GM21528 (cell line): ENCODE measurements around the gene CEP192.
"Not testable (repeated sequence)": the region's sequence is repeated elsewhere in the genome, so short reads cannot be mapped to it uniquely, and the experiment has no call there.

Experiments
- ATAC-seq: cut with Tn5 transposase; IDR thresholded peaks from one replicate; pipeline ENCODE4 v1.9.1; 2021; ENCODE audit warnings: mild to moderate bottlenecking, moderate library complexity; ENCODE audit not compliant: unreplicated experiment, low FRiP score

Gene CEP192

DNA sequence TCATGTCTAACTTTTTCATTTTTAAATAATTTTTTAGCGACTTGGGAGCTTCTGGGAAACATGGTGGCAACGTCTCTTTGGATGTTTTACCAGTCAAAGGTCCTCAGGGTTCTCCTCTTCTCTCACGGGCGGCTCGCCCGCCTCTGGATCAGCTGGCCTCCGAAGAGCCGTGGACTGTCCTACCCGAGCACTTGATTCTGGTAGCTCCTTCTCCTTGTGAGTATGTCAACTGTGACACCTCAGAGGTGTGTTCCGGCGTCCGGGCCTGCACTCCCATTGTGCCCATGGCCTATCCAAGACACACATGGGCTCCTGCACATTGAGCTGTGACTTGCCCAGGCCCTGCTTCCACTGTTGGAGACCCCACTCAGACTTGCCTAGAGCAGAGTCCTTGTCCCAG, 104.3 kb downstream of the CEP192 start:
- no peak for ATAC-seq

DNA sequence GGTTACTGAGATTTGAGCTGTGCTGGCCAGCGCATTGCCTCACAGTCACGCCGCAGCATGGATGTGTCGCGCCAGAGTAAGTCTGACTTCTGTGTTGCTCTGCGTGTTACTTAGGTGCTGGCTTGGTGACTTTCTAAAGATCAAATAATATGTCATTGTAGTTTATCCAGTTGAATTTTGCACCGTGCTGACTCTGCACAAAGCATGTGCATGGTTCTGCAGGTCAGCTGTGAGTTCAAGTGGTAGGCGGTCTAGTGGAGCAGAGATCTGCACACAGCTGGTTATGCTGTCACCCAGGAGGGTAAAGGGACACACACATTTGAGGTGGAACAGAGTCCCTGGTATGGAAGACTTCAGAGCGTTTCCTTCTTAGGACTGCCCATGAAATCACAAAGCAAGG, 105.1 kb downstream of the CEP192 start:
- no peak for ATAC-seq

DNA sequence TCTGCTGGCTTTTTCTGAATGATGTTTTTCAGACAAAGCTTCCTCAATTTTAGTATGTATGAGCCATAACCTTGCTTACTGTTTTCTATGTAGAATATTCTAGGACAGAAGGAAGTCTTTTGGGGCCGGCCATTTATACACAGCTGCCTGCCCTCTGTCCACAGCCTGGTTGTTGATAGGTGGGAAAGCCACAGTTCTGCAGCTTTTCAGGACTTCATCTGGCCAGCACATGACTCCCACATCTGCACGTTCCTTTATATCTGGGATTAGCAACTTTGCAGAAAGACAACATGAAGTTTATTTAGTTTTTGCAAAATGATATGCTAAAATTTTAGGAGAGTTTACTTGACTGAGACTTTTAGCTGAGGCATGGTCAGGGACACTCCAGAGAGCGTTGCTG, 105.6 kb downstream of the CEP192 start:
- ATAC-seq: no peak

DNA sequence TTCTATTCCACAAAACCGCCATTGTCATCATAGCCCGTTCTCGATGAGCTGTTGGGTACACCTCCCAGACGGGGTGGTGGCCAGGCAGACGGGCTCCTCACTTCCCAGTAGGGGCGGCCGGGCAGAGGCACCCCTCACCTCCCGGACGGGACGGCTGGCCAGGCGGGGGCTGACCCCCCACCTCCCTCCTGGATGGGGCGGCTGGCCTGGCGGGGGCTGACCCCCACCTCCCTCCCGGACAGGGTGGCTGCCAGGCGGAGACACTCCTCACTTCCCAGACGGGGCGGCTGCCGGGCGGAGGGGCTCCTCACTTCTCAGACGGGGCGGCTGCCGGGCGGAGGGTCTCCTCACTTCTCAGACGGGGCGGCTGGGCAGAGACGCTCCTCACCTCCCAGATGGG, 106.9 kb downstream of the CEP192 start:
- not testable (repeated sequence) for ATAC-seq

DNA sequence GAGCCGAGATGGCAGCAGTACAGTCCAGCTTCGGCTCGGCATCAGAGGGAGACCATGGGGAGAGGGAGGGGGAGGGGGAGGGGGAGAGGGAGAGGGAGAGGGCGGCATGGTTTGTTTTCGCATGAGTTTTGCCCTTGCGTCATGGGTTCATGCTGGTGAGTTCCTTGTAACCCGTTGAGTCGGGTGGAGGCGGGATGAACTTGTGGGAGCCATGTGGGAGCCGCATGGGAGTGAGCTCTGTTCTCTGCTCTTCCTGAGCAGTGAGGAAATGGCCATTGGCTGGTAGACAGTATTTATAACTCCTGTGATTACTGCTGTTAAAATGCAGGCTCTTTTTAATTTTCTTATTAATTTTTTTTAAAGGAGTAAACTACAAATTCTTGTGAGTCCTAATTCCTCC, 108.0 kb downstream of the CEP192 start:
- no peak for ATAC-seq

DNA sequence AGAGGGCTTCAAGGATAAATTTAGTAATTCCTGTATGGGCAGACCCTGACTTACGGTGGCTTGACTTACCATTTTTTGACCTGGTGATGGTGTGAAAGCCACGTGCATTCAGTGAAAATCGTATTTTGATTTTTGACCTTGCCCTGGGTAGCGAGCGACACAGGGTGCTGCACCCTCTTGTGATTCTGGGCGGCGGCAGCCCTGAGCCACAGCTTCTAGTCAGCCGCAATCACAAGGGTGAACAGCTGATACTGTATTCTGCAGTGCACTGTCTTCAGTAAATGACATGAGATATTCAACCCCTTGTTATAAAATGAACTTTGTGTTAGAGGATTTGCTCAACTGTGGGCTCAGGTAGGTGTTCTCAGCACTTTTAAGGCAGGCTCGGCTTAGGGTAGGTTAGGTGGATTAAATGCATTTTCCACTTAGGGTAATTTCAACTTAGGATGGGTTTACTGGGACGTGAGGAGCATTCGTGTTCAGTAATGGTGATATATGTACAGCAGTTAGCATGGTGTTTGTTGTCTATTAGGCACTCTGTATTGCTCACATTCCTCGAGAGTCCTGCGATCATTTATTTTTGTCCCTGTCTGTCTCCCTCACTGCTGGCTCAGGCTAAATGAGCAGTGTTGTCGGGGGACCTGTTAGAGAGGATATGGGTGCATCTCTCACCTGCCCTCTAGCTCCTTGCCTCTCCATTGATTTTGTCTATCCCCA, 109.9 kb downstream of the CEP192 start:
- no peak for ATAC-seq

DNA sequence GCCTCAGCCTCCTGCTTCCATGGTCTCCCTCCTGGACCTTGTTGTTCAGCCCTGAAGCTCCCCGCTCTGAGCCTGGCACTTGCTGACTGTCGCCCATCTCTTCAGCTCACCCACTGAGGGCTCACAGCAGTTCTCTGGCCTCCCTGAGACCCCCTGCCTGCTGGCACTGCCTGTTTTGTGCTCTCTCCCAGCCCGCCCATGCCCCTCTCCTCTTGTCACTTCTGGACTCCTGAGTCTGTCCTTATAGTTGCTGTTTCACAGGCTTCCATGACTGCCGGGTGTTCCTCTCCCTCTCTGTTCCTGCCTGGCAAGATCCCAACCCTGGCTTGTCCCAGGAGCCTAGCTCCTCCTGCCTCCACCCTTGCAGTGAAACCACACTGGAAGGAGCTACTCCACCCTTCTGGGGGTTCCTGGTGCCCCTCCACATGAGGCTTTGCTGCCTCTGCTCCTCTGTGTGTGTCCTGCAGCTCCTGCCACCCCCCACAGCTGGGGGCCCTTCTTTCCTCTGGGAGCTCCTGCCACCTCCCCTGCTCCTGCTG, 110.6 kb downstream of the CEP192 start:
- ATAC-seq: no peak

DNA sequence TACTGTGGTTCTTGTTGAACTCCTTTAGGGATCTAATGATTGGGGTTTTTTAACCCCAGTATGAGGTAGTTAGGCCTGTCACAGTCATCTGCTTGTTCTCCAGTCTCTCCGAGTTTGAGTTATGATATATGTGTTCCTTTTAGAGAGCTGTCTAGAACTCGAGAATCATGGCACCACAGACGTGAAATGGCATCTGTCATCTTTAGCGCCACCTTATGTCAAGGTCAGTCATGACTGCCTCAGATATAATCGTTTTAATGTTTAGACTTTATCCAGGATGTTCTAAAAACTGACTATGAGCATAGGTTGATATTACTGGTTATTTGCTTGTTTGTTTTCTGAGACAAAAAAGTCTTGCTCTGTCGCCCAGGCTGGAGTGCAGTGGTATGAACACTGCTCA, 112.2 kb downstream of the CEP192 start:
- ATAC-seq: no peak

DNA sequence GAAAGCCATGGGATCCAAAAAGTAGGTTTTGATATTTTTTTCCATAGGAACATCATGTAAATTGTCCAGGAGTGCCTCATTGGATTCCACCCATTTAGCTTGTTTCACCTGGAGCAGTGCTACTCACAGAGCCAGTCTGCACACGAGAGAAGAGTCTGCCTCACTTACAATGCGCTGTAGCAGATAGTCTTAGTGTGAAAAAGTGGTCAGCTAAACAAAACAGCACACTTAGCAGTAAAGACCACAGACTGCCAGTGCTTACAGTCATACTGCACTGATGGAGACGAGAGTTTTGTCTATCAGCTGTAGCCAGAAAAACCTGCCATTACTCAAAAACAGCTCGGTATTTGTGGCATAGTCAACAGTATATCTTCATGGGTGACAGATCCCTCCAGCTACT, 113.9 kb downstream of the CEP192 start:
- no peak for ATAC-seq

DNA sequence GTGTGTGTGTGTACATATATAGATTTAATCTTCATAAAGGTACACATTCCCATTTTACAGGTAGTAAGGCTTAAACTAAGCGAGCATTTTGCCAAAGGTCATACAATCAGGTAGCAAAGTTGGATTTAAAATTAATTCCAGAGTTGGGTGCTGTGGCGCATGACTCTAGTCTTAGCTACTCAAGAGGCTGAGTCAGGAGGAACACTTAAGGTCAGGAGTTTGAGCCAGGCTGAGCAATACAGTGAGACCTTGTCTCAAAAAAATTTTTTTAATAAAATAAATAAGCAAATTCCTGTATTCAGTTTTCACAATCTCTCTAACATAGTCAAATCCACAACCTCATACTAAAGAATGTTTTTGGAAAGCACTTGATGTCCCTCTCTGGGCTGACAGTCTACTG, 115.9 kb downstream of the CEP192 start:
- ATAC-seq: no peak

DNA sequence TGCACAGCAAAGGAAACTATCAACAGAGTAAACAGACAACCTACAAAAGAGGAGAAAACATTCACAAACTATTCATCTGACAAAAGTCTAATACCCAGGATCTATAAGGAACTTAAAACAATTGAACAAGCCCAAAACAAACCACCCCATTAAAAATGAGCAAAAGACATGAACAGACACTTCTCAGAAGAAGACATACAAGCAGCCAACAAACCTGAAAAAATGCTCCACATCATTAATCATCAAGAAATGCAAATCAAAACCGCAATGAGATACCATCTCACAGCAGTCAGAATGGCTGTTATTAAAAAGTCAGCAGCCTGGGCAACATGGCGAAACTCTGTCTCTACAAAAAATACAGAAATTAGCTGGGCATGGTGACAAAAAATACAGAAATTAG, 117.2 kb downstream of the CEP192 start:
- no peak for ATAC-seq

DNA sequence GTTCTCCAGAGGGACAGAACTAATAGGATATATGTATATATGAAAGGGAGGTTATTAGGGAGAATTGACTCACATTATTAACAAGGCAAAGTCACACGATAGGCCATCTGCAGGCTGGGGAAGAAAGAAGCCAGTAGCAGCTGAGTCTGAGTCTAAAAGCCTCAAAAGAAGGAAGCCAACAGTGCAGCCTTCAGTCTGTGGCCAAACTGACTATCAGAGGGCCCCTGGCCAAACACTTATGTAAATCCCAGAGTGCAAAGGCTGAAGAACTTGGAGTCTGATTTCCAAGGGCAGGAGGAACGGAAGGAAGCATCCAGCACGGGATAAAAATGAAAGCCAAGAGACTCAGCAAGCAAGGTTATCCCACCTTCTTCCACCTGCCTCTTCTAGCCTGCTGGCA, 119.4 kb downstream of the CEP192 start:
- ATAC-seq: no peak

DNA sequence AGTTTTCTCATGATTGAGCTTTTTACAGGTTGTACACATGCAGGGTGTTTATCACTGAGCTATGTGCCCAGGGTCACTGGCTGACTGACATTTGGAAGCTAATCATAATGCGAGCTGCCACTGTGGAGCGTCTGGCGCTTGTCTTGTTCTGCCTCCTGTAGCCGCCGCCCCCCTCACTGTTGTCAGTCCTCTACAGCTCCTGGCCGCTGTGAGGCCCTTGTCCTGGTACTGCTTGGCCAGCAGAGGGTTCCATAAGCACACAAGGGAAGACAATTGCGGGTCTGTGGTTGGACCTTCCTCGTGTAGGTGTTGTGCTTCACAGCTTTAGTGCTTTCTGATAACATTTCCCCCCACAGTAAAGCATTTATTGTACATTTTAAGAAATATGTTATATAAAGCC, 121.8 kb downstream of the CEP192 start:
- no peak for ATAC-seq

DNA sequence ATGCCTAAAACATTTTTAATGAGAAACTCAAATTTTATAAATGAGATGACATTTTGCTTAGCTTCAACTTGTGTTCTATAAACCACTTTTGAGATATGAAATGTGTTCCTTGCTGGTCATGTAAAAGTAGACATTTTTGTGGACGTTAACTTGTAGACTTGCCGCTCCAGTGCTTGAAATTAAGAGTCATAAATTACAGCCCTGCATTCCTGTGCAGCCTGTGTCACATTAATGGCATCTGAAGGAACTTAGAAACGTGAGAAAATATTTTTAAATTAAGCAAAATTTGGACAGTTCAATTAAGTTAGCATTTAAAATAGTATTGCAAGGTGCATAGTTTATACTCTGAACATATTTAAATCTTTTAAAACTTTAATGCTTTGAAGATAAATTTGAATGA, 129.1 kb downstream of the CEP192 start:
- no peak for ATAC-seq

DNA sequence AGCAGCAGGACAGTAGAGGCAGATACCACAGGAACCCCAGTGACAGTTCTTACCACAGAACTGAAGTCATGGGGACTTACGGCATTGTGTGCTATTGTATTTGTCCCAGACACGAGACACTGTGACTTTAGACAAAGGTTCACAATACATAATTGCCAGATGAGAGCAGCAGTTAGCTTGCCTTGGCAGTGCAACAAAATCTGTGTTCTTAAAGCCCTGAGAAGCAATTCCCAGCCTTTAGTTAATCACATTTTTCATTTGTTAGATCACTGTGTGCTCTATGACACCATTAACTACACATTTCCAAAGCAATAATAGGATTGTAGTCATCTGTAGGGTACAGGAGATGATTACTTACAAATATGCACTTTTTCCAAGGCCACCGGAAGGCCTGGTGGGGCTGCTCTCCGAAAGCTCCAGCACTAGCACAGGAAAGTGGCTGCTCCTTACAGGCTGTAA, 129.8 kb downstream of the CEP192 start:
- no peak for ATAC-seq

DNA sequence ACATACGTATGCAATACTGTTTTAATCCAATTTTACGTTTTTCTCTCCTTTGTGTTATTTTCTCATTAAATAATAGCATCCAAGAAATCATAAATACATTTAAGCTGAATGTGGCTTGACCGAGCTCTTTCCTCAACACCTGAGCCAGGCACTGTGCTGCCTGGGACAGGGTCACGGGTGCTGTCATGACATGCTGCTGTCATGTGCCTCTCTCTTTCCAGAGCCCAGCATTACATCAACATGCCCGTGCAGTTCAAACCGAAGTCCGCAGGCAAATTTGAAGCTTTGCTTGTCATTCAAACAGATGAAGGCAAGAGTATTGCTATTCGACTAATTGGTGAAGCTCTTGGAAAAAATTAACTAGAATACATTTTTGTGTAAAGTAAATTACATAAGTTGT, 133.2 kb downstream of the CEP192 start:
- ATAC-seq: no peak

DNA sequence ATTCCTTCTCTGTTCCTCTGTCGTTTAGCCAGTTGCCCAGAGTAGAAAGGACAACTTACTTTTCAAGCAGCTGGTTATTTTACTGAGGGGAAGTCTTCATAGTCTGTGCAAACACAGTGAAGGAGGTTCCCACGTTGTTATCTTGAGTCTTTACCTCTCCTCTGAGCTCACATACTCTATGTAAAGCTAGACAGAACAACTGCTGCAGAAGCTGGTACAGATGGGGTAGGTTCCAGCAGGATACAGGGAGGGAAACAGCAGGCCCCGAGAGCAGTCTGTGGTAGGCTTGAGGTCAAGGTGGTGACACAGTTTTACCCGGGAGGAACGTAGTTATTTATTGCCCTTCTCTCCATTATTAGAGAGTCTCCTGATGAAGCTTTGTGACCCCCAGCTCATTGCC, 134.0 kb downstream of the CEP192 start:
- no peak for ATAC-seq

DNA sequence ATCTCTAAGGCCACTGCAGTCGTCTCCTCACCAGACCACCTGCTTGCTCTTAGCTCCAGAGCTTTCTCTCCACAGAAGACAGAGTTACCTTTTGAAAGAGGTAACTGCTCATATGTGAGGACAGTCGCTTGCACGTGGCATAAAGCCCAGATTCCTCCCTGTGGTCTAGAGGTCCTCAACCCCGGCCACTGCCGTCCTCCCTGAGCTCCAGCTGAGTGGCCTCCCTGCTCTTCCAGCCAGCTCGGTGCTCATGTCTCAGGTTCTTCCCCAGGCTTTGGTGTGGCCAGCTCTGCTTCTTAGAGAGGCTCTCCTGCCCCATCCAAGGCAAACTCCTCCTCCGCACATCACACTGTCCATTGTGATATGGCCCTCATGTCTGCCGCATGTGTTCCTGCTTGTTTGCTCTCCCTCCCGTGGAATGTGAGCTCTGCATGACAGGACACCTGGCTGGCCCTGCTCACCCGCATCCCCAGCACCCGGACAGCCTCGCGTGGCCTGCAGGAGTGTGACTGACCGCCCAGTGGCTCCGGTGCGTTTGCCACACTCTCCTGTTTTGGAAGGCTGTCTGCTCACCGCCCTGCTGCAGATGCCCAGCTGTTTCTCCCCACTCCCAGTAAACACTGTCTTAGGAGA, 135.9 kb downstream of the CEP192 start:
- no peak for ATAC-seq

DNA sequence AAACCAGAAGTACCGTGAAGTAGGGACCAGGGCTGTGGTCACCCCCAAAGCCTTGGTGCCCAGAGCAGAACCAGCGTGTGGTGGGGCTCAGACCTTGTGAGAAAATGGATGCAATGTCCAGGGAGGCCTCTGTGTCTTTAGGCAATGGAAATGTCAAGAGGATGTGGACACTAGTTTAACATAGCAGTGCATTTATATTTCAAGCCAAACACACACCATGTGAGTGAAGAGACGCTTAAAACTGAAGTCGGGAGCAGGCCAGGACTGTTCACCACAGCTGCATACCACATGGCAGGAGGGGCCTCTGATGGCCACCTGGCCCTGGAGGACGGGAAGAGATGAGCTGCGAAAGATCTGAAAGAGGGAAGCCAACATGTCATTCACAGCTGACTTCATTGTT, 140.1 kb downstream of the CEP192 start:
- ATAC-seq: no peak

DNA sequence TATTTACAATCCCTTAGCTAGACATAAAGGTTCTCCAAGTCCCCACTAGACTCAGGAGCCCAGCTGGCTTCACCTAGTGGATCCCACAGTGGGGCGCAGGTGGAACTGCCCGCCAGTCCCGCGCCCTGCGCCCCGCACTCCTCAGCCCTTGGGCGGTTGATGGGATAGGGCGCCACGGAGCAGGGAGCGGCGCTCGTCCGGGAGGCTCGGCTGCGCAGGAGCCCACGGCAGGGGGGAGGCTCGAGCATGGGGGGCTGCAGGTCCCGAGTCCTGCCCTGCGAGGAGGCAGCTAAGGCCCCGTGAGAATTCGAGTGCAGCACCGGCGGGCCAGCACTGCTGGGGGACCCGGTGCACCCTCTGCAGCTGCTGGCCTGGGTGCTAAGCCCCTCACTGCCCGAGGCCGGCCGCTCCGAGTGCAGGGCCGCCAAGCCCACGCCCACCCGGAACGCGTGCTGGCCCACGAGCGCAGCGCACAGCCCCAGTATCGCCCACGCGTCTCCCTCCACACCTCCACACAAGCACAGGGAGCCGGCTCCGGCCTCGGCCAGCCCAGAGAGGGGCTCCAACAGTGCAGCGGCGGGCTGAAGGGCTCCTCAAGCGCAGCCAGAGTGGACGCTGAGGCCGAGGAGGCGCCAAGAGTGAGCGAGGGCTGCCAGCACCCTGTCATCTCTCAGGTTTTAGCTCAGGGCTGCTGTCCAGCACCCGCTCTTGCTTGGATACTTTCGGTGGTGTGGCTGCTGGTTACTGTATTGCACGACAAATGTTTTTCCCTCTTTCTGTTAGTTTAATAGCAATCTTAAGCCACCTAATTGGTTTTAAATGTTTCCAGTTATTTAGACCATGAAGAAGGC, 143.6 kb downstream of the CEP192 start:
- no peak for ATAC-seq
